ENCODE results near the gene ADAMTS13.

- TF ChIP-seq EP300 (IDR thresholded peaks at IDR 0.05): no peak
- TF ChIP-seq POLR2A (IDR thresholded peaks at IDR 0.05): no peak
- TF ChIP-seq CTCF (IDR thresholded peaks at IDR 0.05): no peak
Measured at GRCh38 chr9:133443248-133443647, 21.1 kb downstream of the ADAMTS13 start.
